ENCODE data around the gene B3GNT5. TPM values are rescaled to one million over a fixed set of nuclear protein-coding genes. Genes with fewer than 3 reads are reported as not detected.

The B3GNT5 gene
- total and polyA plus RNA-seq, 10 of the 15 experiments (the other 5 are each of a cell fraction or from before 2014, with no cell fraction given), result 0.24 to 1.1 (median 0.48) TPM

DNA sequence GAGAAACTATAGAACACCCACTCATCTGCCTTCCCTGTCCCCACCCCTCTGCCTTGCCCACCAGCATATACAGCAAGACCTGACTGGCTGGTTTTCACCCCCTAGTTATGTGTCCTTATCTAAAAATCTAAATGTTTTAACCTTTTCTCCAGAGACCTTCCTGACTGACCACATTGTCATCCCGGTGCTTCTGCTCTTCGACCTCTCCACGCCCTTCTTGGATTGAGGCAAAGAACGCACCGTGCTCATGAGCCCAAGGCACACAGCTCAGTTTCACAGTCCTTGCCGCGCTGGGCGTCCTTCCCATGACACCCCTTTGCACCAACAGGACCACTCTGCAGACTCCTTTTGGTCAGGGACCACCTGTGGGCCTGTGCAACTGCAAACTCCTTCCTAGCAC, 62.7 kb downstream of the B3GNT5 start:
- no peak for TF ChIP-seq POLR2AphosphoS5 (IDR thresholded peaks at IDR 0.05; ENCODE audit: low read length)
- TF ChIP-seq MEF2B (IDR thresholded peaks at IDR 0.05; ENCODE audit: partially characterized antibody, poor library complexity, severe bottlenecking), result no peak
- no peak for TF ChIP-seq SPI1 (IDR thresholded peaks at IDR 0.05; ENCODE audit: borderline replicate concordance, insufficient read depth, low read depth, low read length)
- TF ChIP-seq EGR1 (IDR thresholded peaks at IDR 0.05; ENCODE audit: borderline replicate concordance in 1 of 2, low read depth in 2 of 2, low read length in 2 of 2), result no peak
- TF ChIP-seq HDAC2 (IDR thresholded peaks at IDR 0.05), result no peak
- no peak for TF ChIP-seq PAX5 (IDR thresholded peaks at IDR 0.05; ENCODE audit: borderline replicate concordance, low read depth, low read length)
- TF ChIP-seq ZBTB11 (CRISPR knock-in tag; IDR thresholded peaks at IDR 0.05), result no peak
- no peak for TF ChIP-seq HDAC6 (IDR thresholded peaks at IDR 0.05; ENCODE audit: unreplicated experiment)
- TF ChIP-seq, protein P1, sequence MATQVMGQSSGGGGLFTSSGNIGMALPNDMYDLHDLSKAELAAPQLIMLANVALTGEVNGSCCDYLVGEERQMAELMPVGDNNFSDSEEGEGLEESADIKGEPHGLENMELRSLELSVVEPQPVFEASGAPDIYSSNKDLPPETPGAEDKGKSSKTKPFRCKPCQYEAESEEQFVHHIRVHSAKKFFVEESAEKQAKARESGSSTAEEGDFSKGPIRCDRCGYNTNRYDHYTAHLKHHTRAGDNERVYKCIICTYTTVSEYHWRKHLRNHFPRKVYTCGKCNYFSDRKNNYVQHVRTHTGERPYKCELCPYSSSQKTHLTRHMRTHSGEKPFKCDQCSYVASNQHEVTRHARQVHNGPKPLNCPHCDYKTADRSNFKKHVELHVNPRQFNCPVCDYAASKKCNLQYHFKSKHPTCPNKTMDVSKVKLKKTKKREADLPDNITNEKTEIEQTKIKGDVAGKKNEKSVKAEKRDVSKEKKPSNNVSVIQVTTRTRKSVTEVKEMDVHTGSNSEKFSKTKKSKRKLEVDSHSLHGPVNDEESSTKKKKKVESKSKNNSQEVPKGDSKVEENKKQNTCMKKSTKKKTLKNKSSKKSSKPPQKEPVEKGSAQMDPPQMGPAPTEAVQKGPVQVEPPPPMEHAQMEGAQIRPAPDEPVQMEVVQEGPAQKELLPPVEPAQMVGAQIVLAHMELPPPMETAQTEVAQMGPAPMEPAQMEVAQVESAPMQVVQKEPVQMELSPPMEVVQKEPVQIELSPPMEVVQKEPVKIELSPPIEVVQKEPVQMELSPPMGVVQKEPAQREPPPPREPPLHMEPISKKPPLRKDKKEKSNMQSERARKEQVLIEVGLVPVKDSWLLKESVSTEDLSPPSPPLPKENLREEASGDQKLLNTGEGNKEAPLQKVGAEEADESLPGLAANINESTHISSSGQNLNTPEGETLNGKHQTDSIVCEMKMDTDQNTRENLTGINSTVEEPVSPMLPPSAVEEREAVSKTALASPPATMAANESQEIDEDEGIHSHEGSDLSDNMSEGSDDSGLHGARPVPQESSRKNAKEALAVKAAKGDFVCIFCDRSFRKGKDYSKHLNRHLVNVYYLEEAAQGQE (IDR thresholded peaks at IDR 0.05; ENCODE audit: low read depth, low read length), result no peak
- TF ChIP-seq CBX5 (IDR thresholded peaks at IDR 0.05; ENCODE audit: low read depth), result no peak
- TF ChIP-seq, protein P2, sequence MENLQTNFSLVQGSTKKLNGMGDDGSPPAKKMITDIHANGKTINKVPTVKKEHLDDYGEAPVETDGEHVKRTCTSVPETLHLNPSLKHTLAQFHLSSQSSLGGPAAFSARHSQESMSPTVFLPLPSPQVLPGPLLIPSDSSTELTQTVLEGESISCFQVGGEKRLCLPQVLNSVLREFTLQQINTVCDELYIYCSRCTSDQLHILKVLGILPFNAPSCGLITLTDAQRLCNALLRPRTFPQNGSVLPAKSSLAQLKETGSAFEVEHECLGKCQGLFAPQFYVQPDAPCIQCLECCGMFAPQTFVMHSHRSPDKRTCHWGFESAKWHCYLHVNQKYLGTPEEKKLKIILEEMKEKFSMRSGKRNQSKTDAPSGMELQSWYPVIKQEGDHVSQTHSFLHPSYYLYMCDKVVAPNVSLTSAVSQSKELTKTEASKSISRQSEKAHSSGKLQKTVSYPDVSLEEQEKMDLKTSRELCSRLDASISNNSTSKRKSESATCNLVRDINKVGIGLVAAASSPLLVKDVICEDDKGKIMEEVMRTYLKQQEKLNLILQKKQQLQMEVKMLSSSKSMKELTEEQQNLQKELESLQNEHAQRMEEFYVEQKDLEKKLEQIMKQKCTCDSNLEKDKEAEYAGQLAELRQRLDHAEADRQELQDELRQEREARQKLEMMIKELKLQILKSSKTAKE (IDR thresholded peaks at IDR 0.05; ENCODE audit: low read depth, poor library complexity, severe bottlenecking), result no peak
- no peak for TF ChIP-seq ZNF622 (IDR thresholded peaks at IDR 0.05)
- no TSS peak for BruUV-seq (replicated peaks)
- Histone ChIP-seq H3K4me1 (ENCODE audit: control insufficient read depth, insufficient read depth, low read length) (no peaks in the 10 kb centered on the region), H3K4me3 (no peak overlapping the region), H3K9me3 (replicated peaks; ENCODE audit: control insufficient read depth, insufficient read depth, low read length) (no peaks in the 10 kb centered on the region), H3K4me2 (ENCODE audit: control insufficient read depth, insufficient read depth) (no peak overlapping the region), H3K27ac (ENCODE audit: control insufficient read depth, insufficient read depth) (no peak overlapping the region), H3K36me3 (ENCODE audit: control insufficient read depth in 2 of 2, insufficient read depth in 2 of 2, low read length in 1 of 2) (no peaks in the 10 kb centered on the region), H2AFZ (ENCODE audit: control insufficient read depth, low read depth, low read length) (no peak overlapping the region), H3K27me3 (replicated peaks in 1 of 2; ENCODE audit: control insufficient read depth in 2 of 2, insufficient read depth in 2 of 2, low read length in 1 of 2) (no peaks in the 10 kb centered on the region), H3K9ac (ENCODE audit: control insufficient read depth, insufficient read depth, low read length) (no peak overlapping the region), H4K20me1 (ENCODE audit: control insufficient read depth, insufficient read depth) (no peaks in the 10 kb centered on the region), H3K79me2 (ENCODE audit: control insufficient read depth, insufficient read depth, low read length) (no peaks in the 10 kb centered on the region)
- DNase-seq (ENCODE audit: low read depth, low spot score) (no peak), ATAC-seq (no peak), FAIRE-seq (no peak)
- ChIA-PET RAD21 (ENCODE audit: unreplicated experiment) (no interaction called here), SMC1A (ENCODE audit: uncharacterized antibody, unreplicated experiment) (interaction anchor here (0.6 kb wide), 1 partner anchor 64 kb away, joined by 3 read pairs; no protein-coding TSS in a partner anchor), CTCF (interaction anchor here (0.6 kb wide), 1 partner anchor 14 kb away, joined by 4 read pairs; no protein-coding TSS in a partner anchor), POLR2A (interaction anchor here (0.6 kb wide), 1 partner anchor 8 kb away, joined by 3 read pairs; no protein-coding TSS in a partner anchor)
- 60% methylated on average over 8 of the region's 8 CpGs for WGBS (ENCODE audit: insufficient coverage, insufficient replicate concordance, low lambda C conversion rate, missing lambda C conversion rate)
- in situ Hi-C loops (cut with MboI) (no loop called here), intact Hi-C loops (cut with micrococcal nuclease; ENCODE audit: unreplicated experiment) (no loop called here)
